Activated CD4-positive, alpha-beta T cell treated with anti-CD3 and anti-CD28 coated beads, Interleukin-2, Interleukin-6, amounts not matched to agents 100 ng/mL and 50 ng/mL, durations not matched to agents 16 hours and 8 hours (primary cell): Measurements from ENCODE around the gene OVOL3.
A peak's percentile ranks its signal among the peaks of the same experiment; 100 is the strongest.
"Not testable (repeated sequence)": the region's sequence is repeated elsewhere in the genome, so short reads cannot be mapped to it uniquely, and the experiment has no call there.

ENCODE experiments used
- DNase-seq: peaks from one replicate; pipeline ENCODE4 v3.0.0-alpha.2; 2020

OVOL3 gene

DNA sequence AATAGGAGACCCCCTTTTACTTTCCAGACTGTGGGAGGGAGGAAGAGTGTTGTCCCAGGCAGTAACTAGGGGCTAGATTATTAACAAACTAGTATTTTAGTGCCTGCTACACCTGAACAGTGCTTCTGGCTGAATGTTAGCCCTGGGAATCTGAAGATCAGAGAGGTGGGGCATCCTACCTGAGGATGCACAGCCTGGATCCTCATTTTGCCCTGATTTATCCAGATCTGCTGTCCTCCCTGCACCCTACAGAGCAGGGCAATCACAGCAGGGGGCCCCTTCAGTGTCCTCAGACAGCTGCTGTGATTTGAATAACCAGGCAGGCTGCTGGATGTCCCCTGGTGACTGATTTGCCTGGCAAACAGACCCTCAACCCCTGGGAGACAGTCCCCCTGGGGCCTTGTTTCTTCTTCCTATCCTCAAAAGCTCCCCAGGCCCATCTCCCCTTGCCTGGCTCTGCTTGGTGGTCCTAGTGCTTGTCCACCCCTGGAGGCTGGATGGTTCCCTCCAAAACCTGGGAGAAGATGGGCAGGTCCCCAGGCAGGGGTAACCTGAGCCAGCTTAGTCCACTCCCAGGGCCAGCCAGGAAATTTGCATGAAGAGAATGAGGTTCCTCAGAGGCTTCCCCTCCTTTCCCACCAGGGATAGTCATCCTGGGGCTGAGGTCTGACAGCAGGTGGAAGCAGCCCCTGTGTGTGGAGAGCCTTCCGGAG, at the start of gene OVOL3:
Gene OVOL3 (plus strand): TSS at position 657 of the 713 bp plus-strand sequence. CDS start 60 bp downstream, outside the sequence.
- no peak for DNase-seq

GRCh38 chr19:36061367-36061766, 49.6 kb upstream of the OVOL3 start:
- DNase-seq, result no peak

- DNase-seq, result no peak
These were observed 46.1 kb upstream of the OVOL3 start for GRCh38 chr19:36064826-36065225.

DNA sequence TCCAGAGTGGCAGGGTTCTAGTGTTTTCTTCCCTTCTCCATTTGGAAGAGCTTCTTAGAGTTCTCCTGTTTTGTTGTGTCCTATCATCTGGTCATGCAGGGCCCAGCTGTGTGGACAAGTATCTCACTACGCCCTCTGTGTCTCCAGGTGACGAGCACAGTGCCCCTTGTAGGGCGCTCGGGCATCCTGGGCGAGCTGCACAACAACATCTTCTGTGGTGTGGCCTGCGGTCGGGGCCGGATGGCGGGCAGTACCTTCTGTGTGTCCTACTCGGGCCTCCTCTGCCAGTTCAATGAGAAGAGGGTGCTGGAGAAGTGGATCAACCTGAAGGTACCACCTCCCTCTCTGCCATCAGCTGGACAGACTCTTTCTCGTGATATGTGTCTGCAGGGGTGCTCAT, 43.3 kb upstream of the OVOL3 start:
- no peak for DNase-seq

DNA sequence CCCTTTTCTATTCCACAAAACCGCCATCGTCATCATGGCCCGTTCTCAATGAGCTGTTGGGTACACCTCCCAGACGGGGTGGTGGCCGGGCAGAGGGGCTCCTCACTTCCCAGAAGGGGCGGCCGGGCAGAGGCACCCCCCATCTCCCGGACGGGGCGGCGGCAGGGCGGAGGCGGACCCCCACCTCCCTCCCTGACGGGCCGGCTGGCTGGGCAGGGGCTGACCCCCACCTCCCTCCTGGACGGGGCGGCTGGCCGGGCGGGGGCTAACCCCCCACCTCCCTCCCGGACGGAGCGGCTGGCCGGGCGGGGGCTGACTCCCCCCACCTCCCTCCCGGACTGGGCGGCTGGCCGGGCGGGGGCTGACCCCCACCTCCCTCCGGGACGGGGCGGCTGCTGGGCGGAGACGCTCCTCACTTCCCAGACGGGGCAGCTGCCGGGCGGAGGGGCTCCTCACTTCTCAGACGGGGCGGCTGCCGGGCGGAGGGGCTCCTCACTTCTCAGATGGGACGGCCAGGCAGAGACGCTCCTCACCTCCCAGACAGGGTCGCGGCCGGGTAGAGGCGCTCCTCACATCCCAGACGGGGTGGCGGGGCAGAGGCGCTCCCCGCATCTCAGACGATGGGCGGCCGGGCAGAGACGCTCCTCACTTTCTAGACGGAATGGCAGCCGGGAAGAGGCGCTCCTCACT, 42.0 kb upstream of the OVOL3 start:
- DNase-seq, result not testable (repeated sequence)

- DNase-seq, result no peak
These were observed 38.9 kb upstream of the OVOL3 start for GRCh38 chr19:36072081-36072480.

- no peak for DNase-seq
These were observed 37.6 kb upstream of the OVOL3 start for GRCh38 chr19:36073121-36073876.

- DNase-seq, result no peak
These were observed 31.5 kb upstream of the OVOL3 start for GRCh38 chr19:36079389-36079945.

GRCh38 chr19:36081385-36081784, 29.6 kb upstream of the OVOL3 start:
- DNase-seq, result no peak

DNA sequence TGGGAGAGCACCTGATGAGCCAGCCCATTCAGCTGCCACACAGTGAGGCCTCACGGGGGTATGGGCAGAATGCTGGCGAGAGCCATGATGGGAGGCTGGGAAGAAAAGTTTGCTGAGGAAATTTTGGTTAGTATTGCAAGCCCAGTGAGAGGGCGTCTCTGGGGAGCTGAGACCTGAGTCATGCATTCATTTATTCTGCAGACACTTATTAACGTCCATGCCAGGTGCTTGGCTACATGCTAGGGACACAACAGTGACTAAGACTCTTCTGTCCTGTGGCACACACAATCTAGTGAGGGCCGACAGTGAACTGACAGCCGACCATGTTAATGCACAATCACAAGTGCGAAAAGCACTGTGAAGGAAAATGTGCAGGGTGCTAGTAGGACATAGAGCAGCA, 29.0 kb upstream of the OVOL3 start:
- no peak for DNase-seq

- no peak for DNase-seq
These were observed 28.0 kb upstream of the OVOL3 start for GRCh38 chr19:36082916-36083315.

DNA sequence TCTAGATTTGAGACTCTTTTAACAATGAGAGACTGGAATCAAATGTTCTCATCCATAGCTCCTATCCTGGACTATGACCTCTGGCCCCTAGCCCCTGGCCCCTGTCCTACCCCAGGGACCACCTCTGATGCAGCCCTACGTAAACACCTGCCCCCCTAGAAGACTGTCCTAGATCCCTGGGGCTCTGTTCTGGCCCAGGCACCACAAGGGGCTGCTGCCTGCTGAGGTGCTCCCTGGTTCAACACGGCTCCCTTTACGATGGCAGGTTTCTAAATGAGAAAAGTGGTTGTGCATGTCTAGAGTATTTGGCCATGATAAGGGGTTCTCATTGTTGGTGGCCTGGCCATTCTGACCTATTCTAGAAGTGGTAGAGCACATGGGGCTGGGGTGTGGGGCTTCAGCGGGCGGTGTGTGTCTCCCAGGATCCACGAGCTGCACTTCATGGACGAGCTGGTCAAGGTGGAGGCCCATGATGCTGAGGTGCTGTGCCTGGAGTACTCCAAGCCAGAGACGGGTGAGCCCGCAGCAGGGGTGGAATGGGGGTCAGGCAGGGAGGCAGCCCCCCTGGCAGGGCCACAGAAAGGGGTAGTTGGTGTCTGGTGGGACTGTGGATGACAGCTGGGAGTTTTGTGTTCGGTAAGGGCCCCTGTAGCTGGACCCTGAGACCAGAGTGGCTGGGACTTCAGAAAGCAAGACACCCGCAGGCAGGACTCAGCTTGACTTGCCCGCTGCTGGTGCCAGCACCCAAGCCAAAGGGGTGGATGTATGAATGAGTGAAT, 26.5 kb upstream of the OVOL3 start:
- no peak for DNase-seq

DNA sequence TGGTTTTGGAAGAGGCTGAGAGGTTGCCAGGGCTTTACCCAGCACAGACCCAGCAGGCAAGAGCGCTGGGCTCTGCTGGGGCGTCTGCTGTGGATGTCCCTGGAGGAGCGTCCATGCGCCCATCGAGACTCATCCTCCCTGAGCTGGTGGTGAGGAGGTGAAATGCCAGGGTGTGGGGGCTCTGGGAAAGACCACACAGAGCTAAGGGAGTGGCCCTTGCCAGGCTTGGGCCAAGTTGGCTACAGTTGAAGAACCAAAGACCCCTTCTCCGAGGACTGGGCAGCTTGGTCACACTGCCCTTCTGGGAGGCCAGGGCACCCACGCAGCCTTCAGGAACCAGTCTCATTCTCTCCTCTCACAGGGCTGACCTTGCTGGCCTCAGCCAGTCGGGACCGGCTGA, 24.6 kb upstream of the OVOL3 start:
- no peak for DNase-seq

- DNase-seq, result no peak
These were observed 21.1 kb upstream of the OVOL3 start for GRCh38 chr19:36089847-36090246.

GRCh38 chr19:36090910-36091695, 19.8 kb upstream of the OVOL3 start:
- no peak for DNase-seq

DNA sequence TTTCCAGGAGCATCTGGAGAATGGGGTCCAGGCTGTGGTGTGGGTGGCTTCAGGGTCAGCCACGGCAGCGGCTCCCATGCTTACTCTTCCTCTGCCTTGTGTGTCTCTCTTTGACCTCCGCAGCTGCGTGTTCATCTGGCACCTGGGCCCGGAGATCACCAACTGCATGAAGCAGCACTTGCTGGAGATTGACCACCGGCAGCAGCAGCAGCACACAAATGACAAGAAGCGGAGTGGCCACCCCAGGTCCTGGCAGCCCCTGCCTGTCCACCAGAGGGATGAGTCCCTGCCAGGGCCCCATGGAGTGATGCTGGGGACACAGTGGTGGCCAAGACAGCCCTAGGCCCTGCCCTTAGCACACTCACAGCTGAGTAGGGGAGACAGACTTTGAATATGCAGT, 18.4 kb upstream of the OVOL3 start:
- DNase-seq, result no peak

- peak; percentile 41 for DNase-seq
These were observed 17.7 kb upstream of the OVOL3 start for GRCh38 chr19:36093146-36093662.

DNA sequence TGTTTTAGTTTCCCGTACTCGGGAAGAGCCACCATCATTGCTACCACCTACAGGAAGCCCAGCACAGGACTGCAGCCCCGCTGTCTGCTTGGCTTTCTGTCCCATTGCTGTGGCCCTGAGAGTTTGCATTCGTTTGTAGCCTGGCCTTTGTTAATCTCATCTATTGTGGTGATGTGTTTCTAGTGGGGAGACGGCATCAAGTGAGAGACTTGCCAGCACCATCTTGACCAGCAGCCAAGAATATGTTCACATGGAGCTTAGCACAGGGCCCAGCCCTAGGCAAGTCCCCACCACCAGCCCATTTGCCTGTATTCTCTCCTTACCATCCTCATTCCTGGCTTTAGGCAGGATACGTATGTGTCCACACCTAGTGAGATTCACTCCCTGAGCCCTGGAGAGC, 17.3 kb upstream of the OVOL3 start:
- no peak for DNase-seq

DNA sequence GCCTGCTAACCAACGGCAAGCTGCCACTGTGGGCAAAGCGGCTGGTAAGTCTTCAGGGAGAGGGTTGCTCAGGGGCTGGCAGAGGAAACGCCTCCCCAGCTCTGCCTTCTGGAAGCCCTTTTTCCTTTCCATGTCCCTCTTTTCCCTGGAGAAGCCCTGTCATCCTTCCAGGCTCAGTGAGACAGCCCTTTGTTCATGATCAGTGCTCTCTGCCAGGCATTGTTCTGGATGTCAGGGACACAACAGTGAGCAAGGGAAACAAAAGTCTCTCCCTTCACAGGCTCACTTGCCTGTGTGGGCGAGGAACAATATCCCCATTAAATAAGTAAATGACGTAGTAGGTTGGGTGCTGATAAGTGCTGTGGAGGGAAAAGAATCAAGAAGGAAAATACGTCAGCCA, 13.9 kb upstream of the OVOL3 start:
- DNase-seq, result no peak

- no peak for DNase-seq
These were observed 11.7 kb upstream of the OVOL3 start for GRCh38 chr19:36099166-36099785.

DNA sequence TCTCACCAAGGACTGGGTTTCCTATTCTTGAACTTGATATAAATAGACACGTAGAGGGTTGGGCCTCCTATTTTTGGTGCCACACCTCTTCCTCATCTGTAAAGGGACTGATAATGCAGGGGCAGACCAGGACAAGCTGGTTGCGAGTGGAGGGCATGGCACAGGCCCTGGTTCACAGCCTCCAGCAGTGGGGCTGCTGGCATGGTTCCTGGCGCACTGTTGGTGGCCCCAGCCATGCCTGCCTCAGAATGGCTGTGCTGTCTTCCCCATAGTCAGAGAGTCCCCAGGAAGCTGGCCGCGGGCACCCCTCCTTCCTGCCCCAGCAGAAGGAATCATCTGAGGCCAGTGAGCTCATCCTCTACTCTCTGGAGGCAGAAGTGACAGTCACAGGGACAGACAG, 10.5 kb upstream of the OVOL3 start:
- no peak for DNase-seq
